Measurements from ENCODE around the gene PLAGL1. TPM values are rescaled to one million over a fixed set of nuclear protein-coding genes. Genes with fewer than 3 reads are reported as not detected.

Gene PLAGL1
- total RNA-seq, 1 donor from 2014 or later, result 10.9 TPM

DNA sequence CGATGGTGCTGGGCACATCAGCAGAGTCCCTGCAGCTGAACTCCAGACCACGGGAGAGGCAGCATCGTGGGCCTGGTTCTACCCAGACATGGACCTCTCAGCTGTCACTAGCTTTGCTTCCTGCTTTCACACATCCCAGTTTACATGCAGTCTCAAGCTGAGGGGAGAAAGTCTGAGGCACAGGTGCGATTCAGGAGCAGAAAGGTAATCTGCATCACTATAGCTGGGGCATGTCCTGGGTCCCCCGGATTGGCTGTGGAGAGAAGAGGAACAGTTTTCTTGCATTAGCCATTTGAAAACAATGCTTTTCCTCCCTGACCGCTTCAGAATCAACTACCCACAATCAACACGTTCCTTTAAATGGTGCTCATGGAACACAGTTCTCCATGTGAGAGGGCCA is 59.9 kb downstream of the PLAGL1 start:
- DNase-seq (ENCODE audit: low read depth), result no peak
- Histone ChIP-seq H3K36me3 (ENCODE audit: control insufficient read depth, insufficient read depth, low read length) (no peaks in the 10 kb centered on the region), H3K27me3 (ENCODE audit: control insufficient read depth, insufficient read depth, low read length) (no peaks in the 10 kb centered on the region), H3K4me3 (ENCODE audit: low read depth, low read length) (no peak overlapping the region)
- TF ChIP-seq, protein P1, sequence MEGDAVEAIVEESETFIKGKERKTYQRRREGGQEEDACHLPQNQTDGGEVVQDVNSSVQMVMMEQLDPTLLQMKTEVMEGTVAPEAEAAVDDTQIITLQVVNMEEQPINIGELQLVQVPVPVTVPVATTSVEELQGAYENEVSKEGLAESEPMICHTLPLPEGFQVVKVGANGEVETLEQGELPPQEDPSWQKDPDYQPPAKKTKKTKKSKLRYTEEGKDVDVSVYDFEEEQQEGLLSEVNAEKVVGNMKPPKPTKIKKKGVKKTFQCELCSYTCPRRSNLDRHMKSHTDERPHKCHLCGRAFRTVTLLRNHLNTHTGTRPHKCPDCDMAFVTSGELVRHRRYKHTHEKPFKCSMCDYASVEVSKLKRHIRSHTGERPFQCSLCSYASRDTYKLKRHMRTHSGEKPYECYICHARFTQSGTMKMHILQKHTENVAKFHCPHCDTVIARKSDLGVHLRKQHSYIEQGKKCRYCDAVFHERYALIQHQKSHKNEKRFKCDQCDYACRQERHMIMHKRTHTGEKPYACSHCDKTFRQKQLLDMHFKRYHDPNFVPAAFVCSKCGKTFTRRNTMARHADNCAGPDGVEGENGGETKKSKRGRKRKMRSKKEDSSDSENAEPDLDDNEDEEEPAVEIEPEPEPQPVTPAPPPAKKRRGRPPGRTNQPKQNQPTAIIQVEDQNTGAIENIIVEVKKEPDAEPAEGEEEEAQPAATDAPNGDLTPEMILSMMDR (IDR thresholded peaks at IDR 0.05; ENCODE audit: insufficient read depth, low read length, poor library complexity, severe bottlenecking), result no peak

DNA sequence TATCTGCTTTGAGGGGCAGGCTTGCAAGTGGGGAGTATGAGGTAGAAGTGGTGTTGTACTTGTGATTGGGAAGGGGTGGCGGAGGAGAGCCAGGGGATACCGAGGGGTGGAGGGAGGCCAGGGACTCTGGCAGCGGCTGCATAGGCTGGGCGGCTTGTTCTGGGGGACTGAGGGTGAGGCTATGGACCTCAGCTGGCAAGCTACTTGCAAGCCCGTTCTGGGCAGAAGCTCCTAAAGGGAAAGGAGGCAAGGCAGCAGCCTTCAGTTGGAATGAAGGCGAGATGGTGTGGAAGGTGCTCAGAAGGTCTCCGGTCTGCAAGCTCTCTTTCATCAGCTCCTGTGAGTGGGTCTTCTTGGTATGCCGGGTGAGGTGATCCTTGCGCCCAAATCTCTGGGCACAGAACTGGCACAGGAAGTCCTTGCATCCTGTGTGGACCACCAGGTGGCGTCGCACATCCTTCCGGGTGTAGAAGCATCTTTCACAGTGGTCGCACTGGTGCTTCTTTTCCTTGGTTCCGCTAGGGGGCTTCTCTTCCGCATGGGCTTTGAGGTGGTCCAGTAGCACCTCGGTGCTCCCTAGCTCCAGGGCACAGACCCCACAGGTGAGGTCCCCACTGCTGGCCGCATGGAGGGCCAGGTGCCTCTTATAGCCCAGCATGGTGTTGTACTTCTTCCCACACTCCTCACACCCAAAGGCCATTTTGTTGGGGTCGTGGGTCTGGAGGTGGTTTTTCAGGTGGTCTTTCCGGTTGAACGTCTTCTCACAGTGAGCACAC is 66.0 kb downstream of the PLAGL1 start:
- no peak overlapping the region for H3K4me3 ChIP-seq (ENCODE audit: low read depth, low read length)
- TF ChIP-seq, protein P1 (IDR thresholded peaks at IDR 0.05; ENCODE audit: insufficient read depth, low read length, poor library complexity, severe bottlenecking), result peak; percentile 78
- no peak for DNase-seq (ENCODE audit: low read depth)
- no peaks in the 10 kb centered on the region for H3K27me3 ChIP-seq (ENCODE audit: control insufficient read depth, insufficient read depth, low read length)
- H3K36me3 ChIP-seq (ENCODE audit: control insufficient read depth, insufficient read depth, low read length), result no peaks in the 10 kb centered on the region

DNA sequence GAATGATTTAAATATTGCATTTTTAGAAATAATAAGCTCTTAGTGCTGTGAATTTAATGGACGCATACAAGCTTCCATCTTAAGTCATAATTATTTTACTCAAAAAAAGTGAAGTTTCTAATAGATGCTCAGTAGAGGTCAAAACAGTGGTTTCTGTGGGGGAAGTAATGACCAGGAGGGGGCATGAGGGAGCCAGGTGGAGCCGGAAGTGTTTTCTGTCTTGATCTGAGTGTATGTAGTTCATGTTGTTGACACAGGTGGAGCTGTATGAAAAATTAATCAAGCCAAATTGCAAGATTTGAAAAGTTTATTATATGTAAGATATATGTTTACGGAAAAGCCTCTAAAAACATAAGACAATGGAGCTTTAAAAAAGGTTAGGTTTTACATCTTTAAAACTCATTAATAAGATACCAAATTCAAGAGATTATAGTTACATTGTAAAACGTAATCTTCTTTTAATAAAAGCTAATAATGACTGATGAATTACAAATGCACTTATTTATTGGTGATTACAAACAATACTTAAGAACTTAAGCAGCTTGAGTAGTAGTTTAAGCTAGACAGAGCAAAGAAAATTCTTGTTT is 68.0 kb downstream of the PLAGL1 start:
- TF ChIP-seq, protein P1 (IDR thresholded peaks at IDR 0.05; ENCODE audit: insufficient read depth, low read length, poor library complexity, severe bottlenecking), result peak; percentile 85
- no peaks in the 10 kb centered on the region for H3K36me3 ChIP-seq (ENCODE audit: control insufficient read depth, insufficient read depth, low read length)
- no peak for DNase-seq (ENCODE audit: low read depth)
- H3K4me3 ChIP-seq (ENCODE audit: low read depth, low read length), result no peak overlapping the region
- H3K27me3 ChIP-seq (ENCODE audit: control insufficient read depth, insufficient read depth, low read length), result no peaks in the 10 kb centered on the region

DNA sequence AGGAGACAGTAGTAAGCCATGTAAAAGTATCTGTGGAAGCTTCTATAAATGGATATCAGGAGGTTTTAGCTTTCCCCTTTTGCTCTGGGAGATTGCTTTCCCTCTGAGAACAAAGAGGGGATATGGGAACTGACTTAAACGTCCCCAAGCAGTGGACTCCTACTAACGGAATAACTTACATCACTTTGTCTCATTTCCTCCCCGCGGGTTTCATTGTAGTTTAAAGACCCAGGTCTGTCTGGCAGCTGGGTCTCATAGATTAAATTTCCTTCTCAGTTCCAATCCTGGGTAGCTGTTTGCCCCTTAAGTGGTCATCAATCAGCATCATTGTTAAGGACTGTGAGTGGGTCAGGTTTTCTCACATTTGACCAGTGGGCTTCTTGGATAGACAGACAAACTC is 68.7 kb downstream of the PLAGL1 start:
- H3K4me3 ChIP-seq (ENCODE audit: low read depth, low read length), result no peak overlapping the region
- H3K36me3 ChIP-seq (ENCODE audit: control insufficient read depth, insufficient read depth, low read length), result no peaks in the 10 kb centered on the region
- no peak for DNase-seq (ENCODE audit: low read depth)
- no peaks in the 10 kb centered on the region for H3K27me3 ChIP-seq (ENCODE audit: control insufficient read depth, insufficient read depth, low read length)
- TF ChIP-seq, protein P1 (IDR thresholded peaks at IDR 0.05; ENCODE audit: insufficient read depth, low read length, poor library complexity, severe bottlenecking), result no peak

DNA sequence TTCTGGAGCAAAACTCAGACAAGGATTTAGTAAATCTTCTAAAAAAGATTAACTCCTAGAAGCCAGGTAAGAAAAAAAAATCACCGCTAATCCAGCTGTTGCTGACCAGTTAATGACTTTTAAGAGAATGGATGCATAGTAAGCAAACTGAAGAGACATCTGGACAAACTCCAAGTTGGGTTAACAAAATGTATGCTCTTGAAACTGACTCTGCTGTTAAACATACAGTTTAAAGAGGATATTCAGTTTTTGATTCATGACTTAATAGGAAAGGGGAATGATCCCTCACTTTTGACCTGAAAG is 70.4 kb downstream of the PLAGL1 start:
- H3K27me3 ChIP-seq (ENCODE audit: control insufficient read depth, insufficient read depth, low read length), result no peaks in the 10 kb centered on the region
- TF ChIP-seq, protein P1 (IDR thresholded peaks at IDR 0.05; ENCODE audit: insufficient read depth, low read length, poor library complexity, severe bottlenecking), result no peak
- H3K36me3 ChIP-seq (ENCODE audit: control insufficient read depth, insufficient read depth, low read length), result no peaks in the 10 kb centered on the region
- H3K4me3 ChIP-seq (ENCODE audit: low read depth, low read length), result no peak overlapping the region
- no peak for DNase-seq (ENCODE audit: low read depth)

Data from kidney epithelial cell (primary cell).